Measurements from ENCODE around the gene AMN.
"Not testable (repeated sequence)": the region's sequence is repeated elsewhere in the genome, so short reads cannot be mapped to it uniquely, and the experiment has no call there.

AMN gene

GRCh38 chr14:102891556-102891955 lies 30.9 kb upstream of the AMN start:
- TF ChIP-seq CTCF (IDR thresholded peaks at IDR 0.05; ENCODE audit: low read depth, low read length), result no peak
- no peak overlapping the region for H3K4me3 ChIP-seq (ENCODE audit: low read depth, low read length)

- TF ChIP-seq CTCF (IDR thresholded peaks at IDR 0.05; ENCODE audit: low read depth, low read length), result no peak
- H3K4me3 ChIP-seq (ENCODE audit: low read depth, low read length), result no peak overlapping the region
These were observed 29.8 kb upstream of the AMN start for GRCh38 chr14:102892651-102893050.

GRCh38 chr14:102893452-102893851 lies 29.0 kb upstream of the AMN start:
- TF ChIP-seq CTCF (IDR thresholded peaks at IDR 0.05; ENCODE audit: low read depth, low read length), result no peak
- no peak overlapping the region for H3K4me3 ChIP-seq (ENCODE audit: low read depth, low read length)

GRCh38 chr14:102896735-102897134 lies 25.7 kb upstream of the AMN start:
- H3K4me3 ChIP-seq (ENCODE audit: low read depth, low read length), result not testable (repeated sequence)

- no peak for TF ChIP-seq CTCF (IDR thresholded peaks at IDR 0.05; ENCODE audit: low read depth, low read length)
- no peak overlapping the region for H3K4me3 ChIP-seq (ENCODE audit: low read depth, low read length)
These were observed 25.0 kb upstream of the AMN start for GRCh38 chr14:102897299-102898027.

- no peak for TF ChIP-seq CTCF (IDR thresholded peaks at IDR 0.05; ENCODE audit: low read depth, low read length)
- H3K4me3 ChIP-seq (ENCODE audit: low read depth, low read length), result no peak overlapping the region
These were observed 24.2 kb upstream of the AMN start for GRCh38 chr14:102898298-102898697.

- TF ChIP-seq CTCF (IDR thresholded peaks at IDR 0.05; ENCODE audit: low read depth, low read length), result no peak
- no peak overlapping the region for H3K4me3 ChIP-seq (ENCODE audit: low read depth, low read length)
These were observed 23.5 kb upstream of the AMN start for GRCh38 chr14:102898776-102899515.

Measured in WI38 (cell line).